ENCODE measurements around the gene ASCL5.

Gene ASCL5

GRCh38 chr1:201134405-201134804 is 7.4 kb upstream of the ASCL5 start:
- no peak for FAIRE-seq

- no peak for FAIRE-seq
These were observed 4.4 kb upstream of the ASCL5 start for GRCh38 chr1:201131398-201131797.

GRCh38 chr1:201128962-201129361 is 2.0 kb upstream of the ASCL5 start:
- no peak for FAIRE-seq

- no peak for FAIRE-seq
These were observed 1.5 kb upstream of the ASCL5 start for GRCh38 chr1:201128476-201128875.

- no peak for FAIRE-seq
These were observed 921 bp upstream of the ASCL5 start for GRCh38 chr1:201127755-201128455.

GRCh38 chr1:201126463-201126831 is 537 bp downstream of the ASCL5 start:
- no peak for FAIRE-seq

- no peak for FAIRE-seq
These were observed 1.2 kb downstream of the ASCL5 start for GRCh38 chr1:201125800-201126199.

GRCh38 chr1:201125019-201125418 is 2.0 kb downstream of the ASCL5 start:
- FAIRE-seq: no peak

GRCh38 chr1:201123866-201124265 is 3.1 kb downstream of the ASCL5 start:
- no peak for FAIRE-seq

- FAIRE-seq: no peak
These were observed 4.5 kb downstream of the ASCL5 start for GRCh38 chr1:201122321-201122957.

- FAIRE-seq: no peak
These were observed 7.5 kb downstream of the ASCL5 start for GRCh38 chr1:201119206-201120197.

- no peak for FAIRE-seq
These were observed 10.9 kb downstream of the ASCL5 start for GRCh38 chr1:201116091-201116490.

- FAIRE-seq: no peak
These were observed 11.5 kb downstream of the ASCL5 start for GRCh38 chr1:201115390-201115937.

- peak; percentile 86 for FAIRE-seq
These were observed 12.5 kb downstream of the ASCL5 start for GRCh38 chr1:201114245-201115131.

- FAIRE-seq: no peak
These were observed 13.3 kb downstream of the ASCL5 start for GRCh38 chr1:201113451-201114244.

- FAIRE-seq: no peak
These were observed 14.1 kb downstream of the ASCL5 start for GRCh38 chr1:201112926-201113325.

- no peak for FAIRE-seq
These were observed 14.7 kb downstream of the ASCL5 start, which contains the start of gene CACNA1S for GRCh38 chr1:201112173-201112731. TSS of gene CACNA1S (minus strand) at chr1:201112426. CDS start at chr1:201112339, 87 bp downstream.

GRCh38 chr1:201111672-201112071 is 15.3 kb downstream of the ASCL5 start:
- FAIRE-seq: no peak

GRCh38 chr1:201111156-201111555 is 15.8 kb downstream of the ASCL5 start:
- no peak for FAIRE-seq

- no peak for FAIRE-seq
These were observed 16.4 kb downstream of the ASCL5 start for GRCh38 chr1:201110616-201111015.

GRCh38 chr1:201110138-201110537 is 16.8 kb downstream of the ASCL5 start:
- no peak for FAIRE-seq
